GM18505 (cell line): ENCODE measurements around the gene DNASE1L1.

ENCODE experiments used
- ATAC-seq: cut with Tn5 transposase; IDR thresholded peaks from one replicate; pipeline ENCODE4 v1.9.1; 2021; ENCODE audit not compliant: unreplicated experiment
- POLR2A ChIP-seq: IDR thresholded peaks from 4 replicates; pipeline ENCODE4 v1.6.1; 2011; ENCODE audit warnings: borderline replicate concordance; ENCODE audit not compliant: insufficient read depth, insufficient read length; ENCODE audit errors: extremely low read depth

DNASE1L1 gene

GRCh38 chrX:154409222-154409871 is at the start of gene DNASE1L1:
TSS of gene DNASE1L1 (minus strand) at chrX:154409254. CDS start at chrX:154405568, 3,686 bp downstream.
- ATAC-seq = no peak
- TF ChIP-seq POLR2A = peak; percentile 55

GRCh38 chrX:154458116-154458953 is 49.3 kb upstream of the DNASE1L1 start, which contains the start of gene PLXNA3:
TSS of gene PLXNA3 (plus strand) at chrX:154458281. CDS start at chrX:154460184, 1,903 bp downstream.
- peak; percentile 52 for ATAC-seq
- peak; percentile 64 for TF ChIP-seq POLR2A

- TF ChIP-seq POLR2A = no peak
- peak; percentile 43 for ATAC-seq
Measured at GRCh38 chrX:154457491-154458115, 48.5 kb upstream of the DNASE1L1 start.

- TF ChIP-seq POLR2A = no peak
- ATAC-seq = no peak
Measured at GRCh38 chrX:154452823-154453222, 43.8 kb upstream of the DNASE1L1 start.

GRCh38 chrX:154450312-154450711 is 41.3 kb upstream of the DNASE1L1 start:
- no peak for TF ChIP-seq POLR2A
- ATAC-seq = no peak

- TF ChIP-seq POLR2A = no peak
Measured at GRCh38 chrX:154449618-154450017, 40.6 kb upstream of the DNASE1L1 start.

GRCh38 chrX:154448484-154448883 is 39.4 kb upstream of the DNASE1L1 start:
- no peak for TF ChIP-seq POLR2A

More at GRCh38 chrX:154449618-154450017, 40.6 kb upstream of the DNASE1L1 start:
- ATAC-seq = no peak

GRCh38 chrX:154446430-154446829 is 37.4 kb upstream of the DNASE1L1 start:
- no peak for ATAC-seq
- no peak for TF ChIP-seq POLR2A

More at GRCh38 chrX:154448484-154448883, 39.4 kb upstream of the DNASE1L1 start:
- ATAC-seq = no peak

- TF ChIP-seq POLR2A = no peak
- ATAC-seq = no peak
Measured at GRCh38 chrX:154445776-154446175, 36.7 kb upstream of the DNASE1L1 start.

- no peak for ATAC-seq
- no peak for TF ChIP-seq POLR2A
Measured at GRCh38 chrX:154444755-154445246, 35.7 kb upstream of the DNASE1L1 start.

GRCh38 chrX:154443992-154444754 is 35.1 kb upstream of the DNASE1L1 start, which contains the start of gene FAM50A:
TSS of gene FAM50A (plus strand) at chrX:154444141. CDS start at chrX:154444236, 95 bp downstream.
- peak; percentile 36 for TF ChIP-seq POLR2A
- ATAC-seq = peak; percentile 67

- ATAC-seq = no peak
- TF ChIP-seq POLR2A = no peak
Measured at GRCh38 chrX:154443479-154443910, 34.4 kb upstream of the DNASE1L1 start.
